Measurements from ENCODE around the gene DLG2.
"Not testable (repeated sequence)": the region's sequence is repeated elsewhere in the genome, so short reads cannot be mapped to it uniquely, and the experiment has no call there.

Gene DLG2

DNA sequence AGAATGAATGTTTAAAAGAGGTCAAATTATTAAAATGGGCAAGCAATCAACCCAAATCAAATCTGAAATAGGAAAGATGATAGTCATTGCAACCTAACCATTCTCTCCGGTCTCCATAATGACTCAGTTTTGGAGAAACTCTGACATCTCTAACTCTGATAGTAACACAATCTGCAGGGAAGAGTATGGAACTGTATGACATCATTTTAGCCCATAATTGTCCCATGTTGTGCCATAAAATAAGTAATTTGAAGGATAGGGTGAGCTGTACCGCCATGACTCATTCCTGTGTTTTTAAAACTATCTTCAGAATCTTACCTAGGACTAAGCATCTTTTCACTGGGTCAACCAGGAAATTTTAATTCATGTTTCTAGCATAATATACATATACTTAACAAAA, 350.8 kb downstream of the DLG2 start:
- TF ChIP-seq CTCF (IDR thresholded peaks at IDR 0.05; ENCODE audit: low read depth, low read length, missing control alignments), result no peak
- no peak overlapping the region for H3K4me3 ChIP-seq (ENCODE audit: low read depth, low read length)
- no peak for DNase-seq (ENCODE audit: low read depth)

GRCh38 chr11:85270315-85270714, 356.8 kb downstream of the DLG2 start:
- not testable (repeated sequence) for H3K4me3 ChIP-seq (ENCODE audit: low read depth, low read length); DNase-seq (ENCODE audit: low read depth)

DNA sequence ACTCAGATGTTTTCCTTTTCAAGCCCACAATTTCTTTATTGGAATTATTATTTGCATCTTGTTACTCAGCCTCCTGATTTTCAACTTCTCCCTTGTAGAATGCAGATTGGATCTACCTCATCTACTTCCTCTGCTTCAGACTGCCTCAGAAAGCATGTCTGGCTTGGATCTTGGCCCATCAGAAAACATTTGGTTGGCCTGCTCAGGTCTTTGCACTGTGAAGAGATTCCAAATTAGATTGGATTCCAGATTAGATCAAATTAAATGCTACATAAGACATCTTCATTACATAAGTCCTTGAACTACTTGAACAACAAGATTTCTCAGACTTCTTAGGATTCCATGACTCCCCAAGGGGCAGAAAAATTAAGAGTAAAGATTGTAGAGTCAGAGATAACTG, 358.0 kb downstream of the DLG2 start:
- H3K4me3 ChIP-seq (ENCODE audit: low read depth, low read length), result no peak overlapping the region
- DNase-seq (ENCODE audit: low read depth), result no peak
- no peak for TF ChIP-seq CTCF (IDR thresholded peaks at IDR 0.05; ENCODE audit: low read depth, low read length, missing control alignments)

- no peak overlapping the region for H3K4me3 ChIP-seq (ENCODE audit: low read depth, low read length)
- TF ChIP-seq CTCF (IDR thresholded peaks at IDR 0.05; ENCODE audit: low read depth, low read length, missing control alignments), result no peak
- no peak for DNase-seq (ENCODE audit: low read depth)
Measured at GRCh38 chr11:85266646-85267045, 360.5 kb downstream of the DLG2 start.

DNA sequence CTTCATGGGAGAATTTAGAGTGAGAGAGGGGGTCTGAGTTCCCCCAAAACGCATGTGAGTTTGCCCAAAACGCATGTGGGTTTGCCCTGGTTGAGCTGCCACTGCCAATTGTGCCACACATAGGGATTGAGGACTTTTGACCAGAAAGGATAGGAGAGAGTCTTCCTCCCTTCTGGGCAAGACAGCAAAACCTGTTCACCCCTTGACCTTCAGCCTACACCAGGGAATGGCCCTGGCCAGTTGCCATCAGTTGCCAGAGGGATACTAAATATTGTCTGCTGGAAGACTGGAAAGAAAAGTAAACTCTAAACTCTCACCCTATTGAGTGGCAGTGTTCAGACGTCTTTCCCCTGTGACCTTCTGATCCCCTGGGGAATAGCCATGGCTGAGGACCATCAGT, 363.8 kb downstream of the DLG2 start:
- H3K4me3 ChIP-seq (ENCODE audit: low read depth, low read length), result no peak overlapping the region
- no peak for DNase-seq (ENCODE audit: low read depth)
- TF ChIP-seq CTCF (IDR thresholded peaks at IDR 0.05; ENCODE audit: low read depth, low read length, missing control alignments), result no peak

DNA sequence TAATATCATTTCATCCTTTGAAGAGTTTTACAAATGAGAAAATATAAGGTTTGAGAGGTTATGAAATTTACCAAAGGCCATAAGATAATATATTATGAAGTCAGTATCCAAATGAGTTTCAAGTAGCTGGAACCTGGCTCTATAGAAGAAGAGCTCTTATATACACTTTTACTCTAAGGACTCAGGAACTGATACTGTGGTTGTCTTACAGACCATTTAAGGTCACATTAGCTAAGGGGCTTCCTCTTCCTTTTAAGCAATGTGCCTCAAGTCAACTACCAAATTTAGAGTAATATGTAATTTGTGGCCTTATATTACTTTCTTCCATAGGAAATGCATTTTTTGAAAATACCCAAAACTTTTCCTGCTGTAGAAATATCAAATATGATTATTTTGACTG, 369.3 kb downstream of the DLG2 start:
- no peak for DNase-seq (ENCODE audit: low read depth)
- TF ChIP-seq CTCF (IDR thresholded peaks at IDR 0.05; ENCODE audit: low read depth, low read length, missing control alignments), result no peak
- H3K4me3 ChIP-seq (ENCODE audit: low read depth, low read length), result no peak overlapping the region

DNA sequence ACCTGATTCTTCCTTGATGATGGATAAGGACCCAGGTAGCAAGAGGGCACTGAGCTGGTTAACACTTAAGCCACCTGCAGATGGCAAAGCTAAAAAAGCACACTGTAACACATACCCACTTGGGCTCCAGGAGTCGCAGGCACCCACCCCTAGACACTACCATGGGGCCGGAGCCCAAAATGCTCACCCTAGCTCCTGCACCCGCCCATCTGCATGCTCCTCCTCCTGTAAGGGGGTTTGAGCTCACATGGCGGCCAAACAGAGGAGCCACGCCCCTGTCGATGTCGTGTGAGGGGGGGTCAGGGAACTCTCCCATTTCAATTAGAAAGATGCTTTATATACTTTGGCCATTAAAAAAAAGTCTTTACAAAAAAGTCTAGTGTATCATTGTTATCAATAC, 370.7 kb downstream of the DLG2 start:
- H3K4me3 ChIP-seq (ENCODE audit: low read depth, low read length), result no peak overlapping the region
- no peak for TF ChIP-seq CTCF (IDR thresholded peaks at IDR 0.05; ENCODE audit: low read depth, low read length, missing control alignments)
- DNase-seq (ENCODE audit: low read depth), result no peak

GRCh38 chr11:85249482-85249881, 377.7 kb downstream of the DLG2 start:
- DNase-seq (ENCODE audit: low read depth), result no peak
- H3K4me3 ChIP-seq (ENCODE audit: low read depth, low read length), result no peak overlapping the region
- TF ChIP-seq CTCF (IDR thresholded peaks at IDR 0.05; ENCODE audit: low read depth, low read length, missing control alignments), result no peak

Measured in GM12864 (cell line).